Endothelial cell of umbilical vein (primary cell): ENCODE measurements around the gene CHPF2. TPM values are rescaled to one million over a fixed set of nuclear protein-coding genes. Genes with fewer than 3 reads are reported as not detected.

ENCODE experiments used
- BruUV-seq: library from RNA; stranded (reverse); fragments of 400-500 nt; replicated peaks from 2 replicates; lab custom pipeline; 2021; lab: Mats Ljungman, UMichigan
- CTCF ChIA-PET: fragments of 300-600, 350-600 bp; sonication (Branson Sonifier 250); formaldehyde crosslinking; loops from one replicate; lab custom pipeline; 2021; ENCODE audit warnings: antibody characterized with exemption, inconsistent platforms; lab: Charles Lee
- POLR2A ChIA-PET: fragments of 300-600, 350-600 bp; sonication (Branson Sonifier 250); formaldehyde crosslinking; loops from one replicate; lab custom pipeline; 2021; ENCODE audit warnings: antibody characterized with exemption, inconsistent platforms; lab: Charles Lee
- DNase-seq: peaks from one replicate; pipeline ENCODE4 v3.0.0-alpha.2; 2011; ENCODE audit warnings: low read depth, low spot score
- FAIRE-seq: peaks from 2 replicates; lab custom pipeline; 2011; peaks lifted over from hg19 to GRCh38; lab: Jason Lieb, UNC
- H2AFZ ChIP-seq: 2 replicates; pipeline ENCODE4 v1.6.0; 2012; ENCODE audit warnings: low read depth, low read length, control low read depth, inconsistent platforms
- H3K27ac ChIP-seq: 2 replicates; pipeline ENCODE4 v1.5.1; 2011; ENCODE audit warnings: low read depth, mild to moderate bottlenecking, control low read depth, low read length, moderate library complexity; ENCODE audit not compliant: insufficient read depth
- H3K27me3 ChIP-seq, 2 experiments: 2 replicates each; pipeline versions ENCODE4 v1.6.0 to v1.6.1; 2011; ENCODE audit warnings: low read length in 2 of 2, mixed read lengths in 1 of 2; ENCODE audit not compliant: control insufficient read depth in 2 of 2, insufficient read depth in 2 of 2
- H3K36me3 ChIP-seq, 2 experiments: 2 replicates in 1 of 2; 3 replicates in 1 of 2; pipeline ENCODE4 v1.5.1; 2011; ENCODE audit warnings: low read length in 2 of 2, mild to moderate bottlenecking in 1 of 2, moderate library complexity in 1 of 2; ENCODE audit not compliant: control insufficient read depth in 2 of 2, insufficient read depth in 2 of 2; ENCODE audit errors: extremely low read depth in 1 of 2
- H3K4me1 ChIP-seq: 3 replicates; pipeline ENCODE4 v1.5.1; 2011; ENCODE audit warnings: mild to moderate bottlenecking, low read length; ENCODE audit not compliant: control insufficient read depth, insufficient read depth; ENCODE audit errors: extremely low read depth
- H3K4me2 ChIP-seq: 2 replicates; pipeline ENCODE4 v1.6.1; 2011; ENCODE audit warnings: low read length, control low read depth, mixed read lengths; ENCODE audit not compliant: insufficient read depth
- H3K4me3 ChIP-seq, 3 experiments: fragments of 200-600 bp in 1 of 3; sonication (generic), shearing (Covaris generic) in 1 of 3; replicated peaks in 1 of 3; 2 replicates each; pipeline ENCODE4 v1.5.1; 2011 to 2016; ENCODE audit warnings: control low read depth in 3 of 3, low read length in 3 of 3, mild to moderate bottlenecking in 2 of 3, inconsistent platforms in 1 of 3, low read depth in 1 of 3, moderate library complexity in 1 of 3; ENCODE audit not compliant: insufficient read depth in 1 of 3
- H3K79me2 ChIP-seq: 2 replicates; pipeline ENCODE4 v1.6.0; 2012; ENCODE audit warnings: low read length, inconsistent platforms; ENCODE audit not compliant: control insufficient read depth, insufficient read depth
- H3K9ac ChIP-seq: replicated peaks from 2 replicates; pipeline ENCODE3; 2011; ENCODE audit warnings: low read length, control low read depth; ENCODE audit not compliant: insufficient read depth; ENCODE audit errors: extremely low read depth
- H3K9me1 ChIP-seq: replicated peaks from 3 replicates; pipeline ENCODE4 v1.6.0; 2011; ENCODE audit warnings: mild to moderate bottlenecking, low read length; ENCODE audit not compliant: control insufficient read depth, insufficient read depth; ENCODE audit errors: extremely low read depth
- H3K9me3 ChIP-seq: replicated peaks from 2 replicates; pipeline ENCODE4 v1.5.1; 2012; ENCODE audit warnings: low read length, inconsistent platforms; ENCODE audit not compliant: control insufficient read depth, insufficient read depth
- H4K20me1 ChIP-seq: replicated peaks from 2 replicates; pipeline ENCODE3; 2011; ENCODE audit warnings: mild to moderate bottlenecking, low read length; ENCODE audit not compliant: control insufficient read depth, insufficient read depth; ENCODE audit errors: extremely low read depth
- CTCF ChIP-seq, 2 donors: IDR thresholded peaks; 1 replicate in 1 of 2; 2 replicates in 1 of 2; pipeline ENCODE4 v1.5.1; 2011; ENCODE audit warnings: low read length in 2 of 2, mild to moderate bottlenecking in 2 of 2, moderate library complexity in 2 of 2, control low read depth in 1 of 2, inconsistent platforms in 1 of 2, low read depth in 1 of 2; ENCODE audit not compliant: insufficient read depth in 1 of 2; ENCODE audit errors: extremely low read depth in 1 of 2
- EZH2 ChIP-seq: IDR thresholded peaks from 2 replicates; pipeline ENCODE4 v1.6.1; 2012; ENCODE audit warnings: borderline replicate concordance, low read depth, mild to moderate bottlenecking, moderate library complexity, low read length, inconsistent platforms; ENCODE audit not compliant: severe bottlenecking
- FOS ChIP-seq: IDR thresholded peaks from 2 replicates; pipeline ENCODE4 v1.6.1; 2011; ENCODE audit warnings: mild to moderate bottlenecking, low read length, moderate library complexity, borderline replicate concordance; ENCODE audit not compliant: insufficient read depth
- GATA2 ChIP-seq: IDR thresholded peaks from 2 replicates; pipeline ENCODE4 v1.7.0; 2011; ENCODE audit warnings: low read depth, mild to moderate bottlenecking, moderate library complexity, mixed read lengths, low read length; ENCODE audit not compliant: insufficient read length, insufficient read depth
- JUN ChIP-seq: IDR thresholded peaks from 2 replicates; pipeline ENCODE4 v1.6.1; 2011; ENCODE audit warnings: borderline replicate concordance, low read depth; ENCODE audit not compliant: insufficient read length, insufficient read depth
- MAX ChIP-seq: IDR thresholded peaks from 2 replicates; pipeline ENCODE4 v1.6.1; 2011; ENCODE audit not compliant: insufficient read depth, insufficient read length
- MYC ChIP-seq: IDR thresholded peaks from one replicate; pipeline ENCODE4 v1.6.1; 2011; ENCODE audit warnings: mild to moderate bottlenecking, low read depth, low read length
- POLR2A ChIP-seq: IDR thresholded peaks from 2 replicates; pipeline ENCODE4 v1.6.1; 2012; ENCODE audit warnings: low read depth, mild to moderate bottlenecking, control low read depth, low read length
- POLR2AphosphoS5 ChIP-seq: IDR thresholded peaks from 2 replicates; pipeline ENCODE4 v1.6.1; 2012; ENCODE audit warnings: low read depth, mild to moderate bottlenecking, control low read depth, low read length, moderate library complexity; ENCODE audit not compliant: insufficient read depth
- dilution Hi-C: fragments of 300-500 bp; cut with MboI; formaldehyde crosslinking; loops from one replicate; pipeline ENCODE4 v1.15.0; 2019; ENCODE audit warnings: low sequenced_read_pairs; ENCODE audit not compliant: extremely low pct_ligation_motif_present
- intact Hi-C: fragments of 100-400 bp; cut with micrococcal nuclease; formaldehyde crosslinking; loops from one replicate; pipeline ENCODE4 v1.10.0; 2022
- polyA plus RNA-seq, 4 experiments: library from polyadenylated mRNA; depleted of rRNA in 3 of 4; stranded (reverse) in 3 of 4; unstranded in 1 of 4; fragments of >200 nt; gene quantifications; 2 replicates each; pipeline versions ENCODE4 v1.2.1 to v1.2.3, GENCODE V29; 2011 to 2012; ENCODE audit warnings: missing spikeins in 1 of 4
- total RNA-seq: library from RNA; stranded (reverse); gene quantifications from 2 replicates; pipeline ENCODE4 v1.2.3, GENCODE V29; 2021

CHPF2 gene
- total and polyA plus RNA-seq, 2 donors (not counting 3 experiments of a cell fraction or from before 2014, with no cell fraction given) = 72.8 to 75.0 TPM

GRCh38 chr7:151186640-151187408, 45.5 kb upstream of the CHPF2 start, which contains the start of gene ASB10:
TSS of gene ASB10 (minus strand) at chr7:151187250. CDS start at chr7:151187130, 120 bp downstream.
- no peaks in the 10 kb centered on the region for H3K9me3 ChIP-seq
- no peak within 1 kb of the TSS for H3K4me3 ChIP-seq
- intact Hi-C loops = no loop called here
- dilution Hi-C loops = no loop called here
- FAIRE-seq = no peak
- H3K9ac ChIP-seq = no peak within 1 kb of the TSS
- no peaks in the 10 kb centered on the region for H3K36me3 ChIP-seq
- ChIA-PET CTCF (no interaction called here), POLR2A (no interaction called here)
- no peaks in the 10 kb centered on the region for H3K4me1 ChIP-seq
- no peak within 1 kb of the TSS for H2AFZ ChIP-seq
- no peak for DNase-seq
- H3K27ac ChIP-seq = no peak within 1 kb of the TSS
- no peak within 1 kb of the TSS for H3K4me2 ChIP-seq
- H4K20me1 ChIP-seq = no peaks in the 10 kb centered on the region
- no peak for TF ChIP-seq GATA2
- TF ChIP-seq EZH2 = no peak
- no peak for TF ChIP-seq MAX
- TF ChIP-seq FOS = no peak
- TF ChIP-seq POLR2AphosphoS5 = no peak
- no peak for TF ChIP-seq JUN
- TF ChIP-seq POLR2A = no peak
- TF ChIP-seq MYC = no peak
- no peak for TF ChIP-seq CTCF (IDR thresholded peaks at IDR 0.05; ENCODE audit: extremely low read depth in 1 of 2, insufficient read depth in 1 of 2, low read depth in 1 of 2, low read length in 2 of 2)
- no peaks in the 10 kb centered on the region for H3K79me2 ChIP-seq
- no TSS peak for BruUV-seq
- peaks cover 12 to 15% of the 10 kb centered on the region in 2 experiments for H3K27me3 ChIP-seq
- no peaks in the 10 kb centered on the region for H3K9me1 ChIP-seq
